ENCODE data around the gene CARD19.

GRCh38 chr9:93159601-93160471 lies 63.8 kb downstream of the CARD19 start:
- TF ChIP-seq POLR2A (IDR thresholded peaks at IDR 0.05) (no peak), CTCF (IDR thresholded peaks at IDR 0.05) (peak in 2 of 3 donors; percentile 38 to 83)
